ENCODE results near the gene FOSL1. TPM values are rescaled to one million over a fixed set of nuclear protein-coding genes. Genes with fewer than 3 reads are reported as not detected.

Gene FOSL1
- 3.2 TPM for total RNA-seq
- 0.37 TPM for polyA plus RNA-seq (ENCODE audit: insufficient read depth, low read depth, low replicate concordance)
- long read RNA-seq, donor 1: 0 reads
- long read RNA-seq, donor 2: 0 reads
- long read RNA-seq, donor 3: 0 reads
- long read RNA-seq, donor 4: 0 reads
- long read RNA-seq, donor 5: 0 reads
- long read RNA-seq, donor 6: 0 reads
- long read RNA-seq, donor 7: 0 reads
- long read RNA-seq, donor 8: 0 reads
- long read RNA-seq, donor 9: 0 reads
- long read RNA-seq, donor 10: 0 reads

- peak within 1 kb of the TSS in 1 of 3 donors; percentile 47 for H3K4me3 ChIP-seq (ENCODE audit: low read length in 3 of 3)
- FAIRE-seq (no peak), DNase-seq (peak; percentile 73 to 96 (median 80))
Measured at GRCh38 chr11:65900125-65900898, at the start of gene FOSL1. Gene FOSL1, minus strand, starts transcription at chr11:65900388. Its CDS starts 49 bp downstream, at chr11:65900339.

GRCh38 chr11:65947603-65948125 lies 47.5 kb upstream of the FOSL1 start:
- no peak for TF ChIP-seq CTCF (IDR thresholded peaks at IDR 0.05; ENCODE audit: borderline replicate concordance, extremely low read depth, insufficient read depth)
- Histone ChIP-seq H3K27me3 (ENCODE audit: control insufficient read depth, insufficient read depth, low read length) (no peaks in the 10 kb centered on the region), H3K27ac (ENCODE audit: low read depth in 2 of 2, low read length in 2 of 2) (no peak overlapping the region), H3K36me3 (ENCODE audit: control insufficient read depth in 2 of 3, insufficient read depth in 3 of 3, low read length in 3 of 3) (no peaks in the 10 kb centered on the region), H3K4me1 (ENCODE audit: control insufficient read depth in 2 of 3, insufficient read depth in 2 of 3, low read depth in 1 of 3, low read length in 3 of 3) (no peaks in the 10 kb centered on the region), H3K9me3 (ENCODE audit: control insufficient read depth in 2 of 3, insufficient read depth in 1 of 3, low read length in 3 of 3) (no peaks in the 10 kb centered on the region), H3K9ac (ENCODE audit: low read length in 3 of 3) (no peak overlapping the region), H3K4me3 (ENCODE audit: low read length in 3 of 3) (no peak overlapping the region)
- FAIRE-seq (no peak), DNase-seq (peak in 1 of 5 donors; percentile 47)
- intact Hi-C loops (cut with DNase I): no loop called here

More at GRCh38 chr11:65900125-65900898, at the start of gene FOSL1:
- H3K9me3 ChIP-seq (ENCODE audit: control insufficient read depth in 2 of 3, insufficient read depth in 1 of 3, low read length in 3 of 3): no peaks in the 10 kb centered on the region
- no peak for TF ChIP-seq CTCF (IDR thresholded peaks at IDR 0.05; ENCODE audit: borderline replicate concordance, extremely low read depth, insufficient read depth)
- peaks cover 0 to 6% (median 3%) of the 10 kb centered on the region in 3 donors for H3K4me1 ChIP-seq (ENCODE audit: control insufficient read depth in 2 of 3, insufficient read depth in 2 of 3, low read depth in 1 of 3, low read length in 3 of 3)
- H3K36me3 ChIP-seq (ENCODE audit: control insufficient read depth in 2 of 3, insufficient read depth in 3 of 3, low read length in 3 of 3): no peaks in the 10 kb centered on the region
- peak within 1 kb of the TSS in 1 of 3 donors; percentile 26 for H3K9ac ChIP-seq (ENCODE audit: low read length in 3 of 3)
- intact Hi-C loops (cut with DNase I): no loop called here
- H3K27ac ChIP-seq (ENCODE audit: low read depth in 2 of 2, low read length in 2 of 2): no peak within 1 kb of the TSS
- H3K27me3 ChIP-seq (ENCODE audit: control insufficient read depth, insufficient read depth, low read length): peaks cover 17% of the 10 kb centered on the region

GRCh38 chr11:65947133-65947532 lies 46.9 kb upstream of the FOSL1 start:
- no peak for TF ChIP-seq CTCF (IDR thresholded peaks at IDR 0.05; ENCODE audit: borderline replicate concordance, extremely low read depth, insufficient read depth)
- intact Hi-C loops (cut with DNase I): no loop called here
- Histone ChIP-seq H3K27me3 (ENCODE audit: control insufficient read depth, insufficient read depth, low read length) (no peaks in the 10 kb centered on the region), H3K4me1 (ENCODE audit: control insufficient read depth in 2 of 3, insufficient read depth in 2 of 3, low read depth in 1 of 3, low read length in 3 of 3) (no peaks in the 10 kb centered on the region), H3K27ac (ENCODE audit: low read depth in 2 of 2, low read length in 2 of 2) (no peak overlapping the region), H3K4me3 (ENCODE audit: low read length in 3 of 3) (no peak overlapping the region), H3K9me3 (ENCODE audit: control insufficient read depth in 2 of 3, insufficient read depth in 1 of 3, low read length in 3 of 3) (no peaks in the 10 kb centered on the region), H3K36me3 (ENCODE audit: control insufficient read depth in 2 of 3, insufficient read depth in 3 of 3, low read length in 3 of 3) (no peaks in the 10 kb centered on the region), H3K9ac (ENCODE audit: low read length in 3 of 3) (no peak overlapping the region)
- DNase-seq (peak in 1 of 5 donors; percentile 70), FAIRE-seq (no peak)
